ENCODE measurements around the gene TGIF2. TPM values are rescaled to one million over a fixed set of nuclear protein-coding genes. Genes with fewer than 3 reads are reported as not detected.
A peak's percentile ranks its signal among the peaks of the same experiment; 100 is the strongest.

TGIF2 gene
- total and polyA plus RNA-seq, 2 of the 13 experiments (the other 11 are each of a cell fraction or from before 2014, with no cell fraction given): 41.3 to 53.9 TPM

GRCh38 chr20:36633285-36633772 is 59.9 kb downstream of the TGIF2 start (continued):
- TF ChIP-seq ZNF207 (IDR thresholded peaks at IDR 0.05; ENCODE audit: borderline replicate concordance) (no peak), ATF7-NPFF (CRISPR knock-in tag; IDR thresholded peaks at IDR 0.05; ENCODE audit: low read depth) (no peak), KAT8 (CRISPR knock-in tag; IDR thresholded peaks at IDR 0.05) (0 out of 2 replicates have a peak, but pooled peaks have one; percentile 2), TAF1 (CRISPR knock-in tag; IDR thresholded peaks at IDR 0.05) (no peak), ESRRA (CRISPR knock-in tag; IDR thresholded peaks at IDR 0.05; ENCODE audit: low read depth) (no peak), FOXA1 (IDR thresholded peaks at IDR 0.05) (no peak), FOXA1 (CRISPR knock-in tag; IDR thresholded peaks at IDR 0.05) (no peak), KDM5B (CRISPR knock-in tag; IDR thresholded peaks at IDR 0.05; ENCODE audit: borderline replicate concordance) (no peak), ZNF580 (CRISPR knock-in tag; IDR thresholded peaks at IDR 0.05; ENCODE audit: borderline replicate concordance, low read depth) (0 out of 2 replicates have a peak, but pooled peaks have one; percentile 8), GPN1 (CRISPR knock-in tag; IDR thresholded peaks at IDR 0.05; ENCODE audit: borderline replicate concordance) (0 out of 2 replicates have a peak, but pooled peaks have one; percentile 4), TP53 (CRISPR knock-in tag; conservative IDR thresholded peaks at IDR 0.05) (no peak), ZNF264 (CRISPR knock-in tag; IDR thresholded peaks at IDR 0.05) (no peak), PAF1 (CRISPR knock-in tag; IDR thresholded peaks at IDR 0.05) (no peak), ZNF382 (CRISPR knock-in tag; IDR thresholded peaks at IDR 0.05; ENCODE audit: borderline replicate concordance) (no peak), PCBP2 (optimal IDR thresholded peaks at IDR 0.05; ENCODE audit: low read depth, low read length, poor library complexity, severe bottlenecking) (no peak), NR3C1 (CRISPR knock-in tag; IDR thresholded peaks at IDR 0.05) (no peak), ZNF318 (CRISPR knock-in tag; IDR thresholded peaks at IDR 0.05) (no peak), HNRNPUL1 (IDR thresholded peaks at IDR 0.05; ENCODE audit: low read depth, low read length) (no peak), ZNF761 (CRISPR knock-in tag; conservative IDR thresholded peaks at IDR 0.05) (no peak), BORCS8-MEF2B (CRISPR knock-in tag; IDR thresholded peaks at IDR 0.05) (no peak), ZNF468 (CRISPR knock-in tag; IDR thresholded peaks at IDR 0.05) (no peak), ZNF530 (CRISPR knock-in tag; IDR thresholded peaks at IDR 0.05; ENCODE audit: low read depth) (no peak), ZNF10 (CRISPR knock-in tag; IDR thresholded peaks at IDR 0.05; ENCODE audit: borderline replicate concordance, low read depth) (0 out of 2 replicates have a peak, but pooled peaks have one; percentile 56), ZNF576 (CRISPR knock-in tag; IDR thresholded peaks at IDR 0.05) (no peak; the same call in 1 of the 2 replicates)
